ENCODE data around the gene ERRFI1. TPM values are rescaled to one million over a fixed set of nuclear protein-coding genes. Genes with fewer than 3 reads are reported as not detected.

Gene ERRFI1
- total RNA-seq, 1 experiment from 2014 or later: 44.6 TPM

DNA sequence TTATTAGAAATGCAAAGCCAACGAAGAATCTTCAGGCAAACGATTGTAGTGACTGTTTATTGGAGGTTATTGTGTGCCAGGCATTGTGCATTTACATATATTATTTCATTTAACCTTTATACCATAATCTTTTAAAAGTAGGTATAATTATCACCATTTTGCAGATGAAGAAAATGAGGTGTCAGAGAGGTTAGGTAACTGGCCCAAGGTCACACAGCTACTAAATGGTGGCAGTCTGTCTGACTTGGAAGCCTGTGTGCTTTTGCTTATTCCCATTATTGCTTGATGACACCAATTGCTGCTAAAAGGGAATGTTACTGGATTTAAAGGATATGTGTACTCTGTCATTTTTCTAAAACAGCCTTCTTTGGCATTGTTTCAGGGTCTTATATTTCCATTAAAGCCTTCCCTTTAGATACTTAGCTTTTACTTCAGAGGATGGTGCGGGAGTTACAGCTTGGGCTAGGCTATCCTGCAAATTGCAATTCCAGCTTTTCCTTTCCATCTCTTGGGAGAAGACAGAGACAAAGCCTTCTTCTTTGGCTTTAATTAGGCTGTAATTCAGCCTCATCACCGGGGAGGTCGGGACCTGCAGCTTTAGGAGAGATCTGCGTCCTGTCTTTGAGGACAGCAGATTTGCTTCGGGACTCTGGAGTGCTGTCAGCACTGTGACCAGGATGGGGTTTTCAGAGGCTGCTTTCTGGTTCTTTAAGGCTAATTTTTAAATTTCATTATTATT, 37.4 kb upstream of the ERRFI1 start:
- Mint-ChIP-seq H3K4me3 (no peak overlapping the region), H3K27ac (no peak overlapping the region), H3K27me3 (ENCODE audit: low read depth) (no peaks in the 10 kb centered on the region; the same call in 1 of the 2 replicates), H3K9me3 (peaks cover 9% of the 10 kb centered on the region), H3K4me1 (0 out of 2 replicates have a peak, but pooled peaks cover 3% of the 10 kb centered on the region), H3K36me3 (peaks cover 4% of the 10 kb centered on the region; the same call in 1 of the 2 replicates)
- CTCF ChIA-PET: interaction anchor here (0.8 kb wide), 1 partner anchor 251 kb away, joined by 3 read pairs; no protein-coding TSS in a partner anchor
- POLR2A ChIA-PET: interaction anchor here (0.6 kb wide), 1 partner anchor 70 kb away, joined by 5 read pairs; no protein-coding TSS in a partner anchor
- TF ChIP-seq, protein P1, sequence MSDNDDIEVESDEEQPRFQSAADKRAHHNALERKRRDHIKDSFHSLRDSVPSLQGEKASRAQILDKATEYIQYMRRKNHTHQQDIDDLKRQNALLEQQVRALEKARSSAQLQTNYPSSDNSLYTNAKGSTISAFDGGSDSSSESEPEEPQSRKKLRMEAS (CRISPR knock-in tag; IDR thresholded peaks at IDR 0.05): no peak
- TF ChIP-seq ZNF232 (CRISPR knock-in tag; IDR thresholded peaks at IDR 0.05): no peak
- TF ChIP-seq, protein P2, sequence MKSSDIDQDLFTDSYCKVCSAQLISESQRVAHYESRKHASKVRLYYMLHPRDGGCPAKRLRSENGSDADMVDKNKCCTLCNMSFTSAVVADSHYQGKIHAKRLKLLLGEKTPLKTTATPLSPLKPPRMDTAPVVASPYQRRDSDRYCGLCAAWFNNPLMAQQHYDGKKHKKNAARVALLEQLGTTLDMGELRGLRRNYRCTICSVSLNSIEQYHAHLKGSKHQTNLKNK (CRISPR knock-in tag; IDR thresholded peaks at IDR 0.05): no peak
- no peak for TF ChIP-seq TP53 (CRISPR knock-in tag; IDR thresholded peaks at IDR 0.05)
- no peak for TF ChIP-seq MYBL2 (CRISPR knock-in tag; IDR thresholded peaks at IDR 0.05)
- TF ChIP-seq, protein P3, sequence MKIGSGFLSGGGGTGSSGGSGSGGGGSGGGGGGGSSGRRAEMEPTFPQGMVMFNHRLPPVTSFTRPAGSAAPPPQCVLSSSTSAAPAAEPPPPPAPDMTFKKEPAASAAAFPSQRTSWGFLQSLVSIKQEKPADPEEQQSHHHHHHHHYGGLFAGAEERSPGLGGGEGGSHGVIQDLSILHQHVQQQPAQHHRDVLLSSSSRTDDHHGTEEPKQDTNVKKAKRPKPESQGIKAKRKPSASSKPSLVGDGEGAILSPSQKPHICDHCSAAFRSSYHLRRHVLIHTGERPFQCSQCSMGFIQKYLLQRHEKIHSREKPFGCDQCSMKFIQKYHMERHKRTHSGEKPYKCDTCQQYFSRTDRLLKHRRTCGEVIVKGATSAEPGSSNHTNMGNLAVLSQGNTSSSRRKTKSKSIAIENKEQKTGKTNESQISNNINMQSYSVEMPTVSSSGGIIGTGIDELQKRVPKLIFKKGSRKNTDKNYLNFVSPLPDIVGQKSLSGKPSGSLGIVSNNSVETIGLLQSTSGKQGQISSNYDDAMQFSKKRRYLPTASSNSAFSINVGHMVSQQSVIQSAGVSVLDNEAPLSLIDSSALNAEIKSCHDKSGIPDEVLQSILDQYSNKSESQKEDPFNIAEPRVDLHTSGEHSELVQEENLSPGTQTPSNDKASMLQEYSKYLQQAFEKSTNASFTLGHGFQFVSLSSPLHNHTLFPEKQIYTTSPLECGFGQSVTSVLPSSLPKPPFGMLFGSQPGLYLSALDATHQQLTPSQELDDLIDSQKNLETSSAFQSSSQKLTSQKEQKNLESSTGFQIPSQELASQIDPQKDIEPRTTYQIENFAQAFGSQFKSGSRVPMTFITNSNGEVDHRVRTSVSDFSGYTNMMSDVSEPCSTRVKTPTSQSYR (CRISPR knock-in tag; IDR thresholded peaks at IDR 0.05): no peak
- TF ChIP-seq ESRRA (CRISPR knock-in tag; IDR thresholded peaks at IDR 0.05; ENCODE audit: borderline replicate concordance): no peak
- TF ChIP-seq JUN (CRISPR knock-in tag; IDR thresholded peaks at IDR 0.05): no peak
- TF ChIP-seq ZNF121 (CRISPR knock-in tag; IDR thresholded peaks at IDR 0.05): no peak
- TF ChIP-seq, protein P4, sequence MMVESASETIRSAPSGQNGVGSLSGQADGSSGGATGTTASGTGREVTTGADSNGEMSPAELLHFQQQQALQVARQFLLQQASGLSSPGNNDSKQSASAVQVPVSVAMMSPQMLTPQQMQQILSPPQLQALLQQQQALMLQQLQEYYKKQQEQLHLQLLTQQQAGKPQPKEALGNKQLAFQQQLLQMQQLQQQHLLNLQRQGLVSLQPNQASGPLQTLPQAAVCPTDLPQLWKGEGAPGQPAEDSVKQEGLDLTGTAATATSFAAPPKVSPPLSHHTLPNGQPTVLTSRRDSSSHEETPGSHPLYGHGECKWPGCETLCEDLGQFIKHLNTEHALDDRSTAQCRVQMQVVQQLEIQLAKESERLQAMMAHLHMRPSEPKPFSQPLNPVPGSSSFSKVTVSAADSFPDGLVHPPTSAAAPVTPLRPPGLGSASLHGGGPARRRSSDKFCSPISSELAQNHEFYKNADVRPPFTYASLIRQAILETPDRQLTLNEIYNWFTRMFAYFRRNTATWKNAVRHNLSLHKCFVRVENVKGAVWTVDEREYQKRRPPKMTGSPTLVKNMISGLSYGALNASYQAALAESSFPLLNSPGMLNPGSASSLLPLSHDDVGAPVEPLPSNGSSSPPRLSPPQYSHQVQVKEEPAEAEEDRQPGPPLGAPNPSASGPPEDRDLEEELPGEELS (CRISPR knock-in tag; IDR thresholded peaks at IDR 0.05): no peak
- no peak for TF ChIP-seq ZNF138 (CRISPR knock-in tag; conservative IDR thresholded peaks at IDR 0.05)
- TF ChIP-seq, protein P5, sequence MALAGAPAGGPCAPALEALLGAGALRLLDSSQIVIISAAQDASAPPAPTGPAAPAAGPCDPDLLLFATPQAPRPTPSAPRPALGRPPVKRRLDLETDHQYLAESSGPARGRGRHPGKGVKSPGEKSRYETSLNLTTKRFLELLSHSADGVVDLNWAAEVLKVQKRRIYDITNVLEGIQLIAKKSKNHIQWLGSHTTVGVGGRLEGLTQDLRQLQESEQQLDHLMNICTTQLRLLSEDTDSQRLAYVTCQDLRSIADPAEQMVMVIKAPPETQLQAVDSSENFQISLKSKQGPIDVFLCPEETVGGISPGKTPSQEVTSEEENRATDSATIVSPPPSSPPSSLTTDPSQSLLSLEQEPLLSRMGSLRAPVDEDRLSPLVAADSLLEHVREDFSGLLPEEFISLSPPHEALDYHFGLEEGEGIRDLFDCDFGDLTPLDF (CRISPR knock-in tag; IDR thresholded peaks at IDR 0.05): no peak
- TF ChIP-seq ZNF423 (CRISPR knock-in tag; IDR thresholded peaks at IDR 0.05): no peak
- DNase-seq (ENCODE audit: low spot score) (no peak), ATAC-seq (no peak)

DNA sequence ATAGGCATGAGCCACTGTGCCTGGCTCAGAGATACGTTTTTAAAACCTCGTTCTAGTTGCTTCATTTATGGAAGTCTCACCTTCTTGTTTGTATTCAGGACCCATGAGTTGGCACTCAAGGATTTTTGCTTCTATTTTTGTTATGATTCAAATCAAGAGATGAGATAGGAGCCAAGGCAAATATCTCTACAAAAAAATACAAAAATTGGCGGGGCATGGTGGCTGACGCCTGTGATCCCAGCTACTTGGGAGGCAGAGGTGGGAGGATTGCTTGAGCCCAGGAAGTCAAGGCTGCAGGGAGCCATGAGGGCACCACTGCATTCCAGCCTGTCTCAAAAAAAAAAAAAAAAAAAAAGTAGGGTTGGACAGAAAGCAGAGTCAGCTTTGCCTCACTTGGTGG, 36.8 kb upstream of the ERRFI1 start:
- DNase-seq (ENCODE audit: low spot score) (no peak), ATAC-seq (no peak)
- H3K4me1 Mint-ChIP-seq: 0 out of 2 replicates have a peak, but pooled peaks cover 3% of the 10 kb centered on the region
- no peak overlapping the region for H3K27ac Mint-ChIP-seq
- H3K27me3 Mint-ChIP-seq (ENCODE audit: low read depth): no peaks in the 10 kb centered on the region; the same call in 1 of the 2 replicates
- H3K9me3 Mint-ChIP-seq: peaks cover 9% of the 10 kb centered on the region
- H3K36me3 Mint-ChIP-seq: peaks cover 4% of the 10 kb centered on the region; the same call in 1 of the 2 replicates
- POLR2A ChIA-PET: interaction anchor here (0.6 kb wide), 1 partner anchor 71 kb away, joined by 5 read pairs; no protein-coding TSS in a partner anchor
- H3K4me3 Mint-ChIP-seq: no peak overlapping the region
- CTCF ChIA-PET: interaction anchor here (0.8 kb wide), 1 partner anchor 251 kb away, joined by 3 read pairs; no protein-coding TSS in a partner anchor
- TF ChIP-seq, protein P6, sequence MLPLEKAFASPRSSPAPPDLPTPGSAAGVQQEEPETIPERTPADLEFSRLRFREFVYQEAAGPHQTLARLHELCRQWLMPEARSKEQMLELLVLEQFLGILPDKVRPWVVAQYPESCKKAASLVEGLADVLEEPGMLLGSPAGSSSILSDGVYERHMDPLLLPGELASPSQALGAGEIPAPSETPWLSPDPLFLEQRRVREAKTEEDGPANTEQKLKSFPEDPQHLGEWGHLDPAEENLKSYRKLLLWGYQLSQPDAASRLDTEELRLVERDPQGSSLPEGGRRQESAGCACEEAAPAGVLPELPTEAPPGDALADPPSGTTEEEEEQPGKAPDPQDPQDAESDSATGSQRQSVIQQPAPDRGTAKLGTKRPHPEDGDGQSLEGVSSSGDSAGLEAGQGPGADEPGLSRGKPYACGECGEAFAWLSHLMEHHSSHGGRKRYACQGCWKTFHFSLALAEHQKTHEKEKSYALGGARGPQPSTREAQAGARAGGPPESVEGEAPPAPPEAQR (CRISPR knock-in tag; IDR thresholded peaks at IDR 0.05): no peak
- TF ChIP-seq, protein P7, sequence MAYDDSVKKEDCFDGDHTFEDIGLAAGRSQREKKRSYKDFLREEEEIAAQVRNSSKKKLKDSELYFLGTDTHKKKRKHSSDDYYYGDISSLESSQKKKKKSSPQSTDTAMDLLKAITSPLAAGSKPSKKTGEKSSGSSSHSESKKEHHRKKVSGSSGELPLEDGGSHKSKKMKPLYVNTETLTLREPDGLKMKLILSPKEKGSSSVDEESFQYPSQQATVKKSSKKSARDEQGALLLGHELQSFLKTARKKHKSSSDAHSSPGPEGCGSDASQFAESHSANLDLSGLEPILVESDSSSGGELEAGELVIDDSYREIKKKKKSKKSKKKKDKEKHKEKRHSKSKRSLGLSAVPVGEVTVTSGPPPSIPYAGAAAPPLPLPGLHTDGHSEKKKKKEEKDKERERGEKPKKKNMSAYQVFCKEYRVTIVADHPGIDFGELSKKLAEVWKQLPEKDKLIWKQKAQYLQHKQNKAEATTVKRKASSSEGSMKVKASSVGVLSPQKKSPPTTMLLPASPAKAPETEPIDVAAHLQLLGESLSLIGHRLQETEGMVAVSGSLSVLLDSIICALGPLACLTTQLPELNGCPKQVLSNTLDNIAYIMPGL (CRISPR knock-in tag; IDR thresholded peaks at IDR 0.05): no peak
- no peak for TF ChIP-seq TCF7 (CRISPR knock-in tag; IDR thresholded peaks at IDR 0.05; ENCODE audit: low read depth)
- TF ChIP-seq RELA (CRISPR knock-in tag; IDR thresholded peaks at IDR 0.05; ENCODE audit: borderline replicate concordance): no peak
- TF ChIP-seq, protein P8, sequence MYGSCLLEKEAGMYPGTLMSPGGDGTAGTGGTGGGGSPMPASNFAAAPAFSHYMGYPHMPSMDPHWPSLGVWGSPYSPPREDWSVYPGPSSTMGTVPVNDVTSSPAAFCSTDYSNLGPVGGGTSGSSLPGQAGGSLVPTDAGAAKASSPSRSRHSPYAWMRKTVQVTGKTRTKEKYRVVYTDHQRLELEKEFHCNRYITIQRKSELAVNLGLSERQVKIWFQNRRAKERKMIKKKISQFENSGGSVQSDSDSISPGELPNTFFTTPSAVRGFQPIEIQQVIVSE (CRISPR knock-in tag; IDR thresholded peaks at IDR 0.05; ENCODE audit: borderline replicate concordance): no peak
- no peak for TF ChIP-seq PRRX2 (CRISPR knock-in tag; IDR thresholded peaks at IDR 0.05)
- no peak for TF ChIP-seq SP1 (CRISPR knock-in tag; conservative IDR thresholded peaks at IDR 0.05)

Data from WTC11 (cell line).